Stomach (tissue), 9 donors: Measurements from ENCODE around the gene ZC3H12D. TPM values are rescaled to one million over a fixed set of nuclear protein-coding genes. Genes with fewer than 3 reads are reported as not detected.

Experiments
- DNase-seq, 2 donors: peaks; one replicate each; pipeline versions ENCODE4 v3.0.0 to v3.0.0-alpha.2; 2013 to 2019
- H3K27ac ChIP-seq, 5 donors: fragments of 200-600 bp in 4 of 5; sonication (generic) in 4 of 5; one replicate each; pipeline ENCODE4 v1.5.1; 2013 to 2019; ENCODE audit warnings: mild to moderate bottlenecking in 1 of 5, moderate library complexity in 1 of 5
- H3K27me3 ChIP-seq, 3 donors: fragments of 200-600 bp; sonication (generic); one replicate each; pipeline ENCODE4 v1.5.1; 2017 to 2019; ENCODE audit warnings: mixed run types in 1 of 3
- H3K36me3 ChIP-seq, 4 donors: fragments of 200-600 bp; sonication (generic); 1 replicate in 3 of 4; 2 replicates in 1 of 4; pipeline ENCODE4 v1.5.1; 2016 to 2019
- H3K4me1 ChIP-seq, 4 donors: fragments of 200-600 bp; sonication (generic); one replicate each; pipeline ENCODE4 v1.5.1; 2016 to 2019
- H3K4me3 ChIP-seq, 4 donors: fragments of 200-600 bp; sonication (generic) in 3 of 4; one replicate each; pipeline ENCODE4 v1.5.1; 2016 to 2019; ENCODE audit warnings: mild to moderate bottlenecking in 1 of 4
- H3K9me3 ChIP-seq, 4 donors: fragments of 200-600 bp; sonication (generic); one replicate each; pipeline ENCODE4 v1.5.1; 2016 to 2019
- EP300 ChIP-seq: sonication (generic); formaldehyde crosslinking; IDR thresholded peaks from one replicate; pipeline ENCODE4 v1.6.1; 2017; ENCODE audit warnings: antibody characterized with exemption
- POLR2A ChIP-seq, 4 donors: fragments of 450-650 bp; IDR thresholded peaks; one replicate each; pipeline ENCODE4 v1.6.1; 2016; ENCODE audit warnings: antibody characterized with exemption in 4 of 4, control low read depth in 2 of 4, mild to moderate bottlenecking in 1 of 4, moderate library complexity in 1 of 4
- POLR2AphosphoS5 ChIP-seq, 3 donors: sonication (generic); formaldehyde crosslinking; IDR thresholded peaks; one replicate each; pipeline ENCODE4 v1.6.1; 2016; ENCODE audit warnings: antibody characterized with exemption in 3 of 3
- WGBS, 5 donors: extraction: QIAGEN DNeasy Blood & Tissue Kit in 3 of 5; methylation state at CpG; one replicate each; pipeline versions ENCODE4 v1.1.5 to v1.1.7; 2013 to 2018; 5-methylcytosine and 5-hydroxymethylcytosine counted together
- intact Hi-C: fragments of 100-400 bp; cut with DNase I; formaldehyde crosslinking; loops from one replicate; pipeline ENCODE4 v1.15.1; 2023; ENCODE audit warnings: low total_unique reads
- polyA plus RNA-seq, 3 donors: library from polyadenylated mRNA; stranded (reverse); fragments of 200-250 nt; gene quantifications; one replicate each; pipeline ENCODE4 v1.2.3, GENCODE V29; 2013
- total RNA-seq, 5 donors: library from RNA; depleted of rRNA; stranded (reverse); fragments of >200 nt; gene quantifications; one replicate each; pipeline versions ENCODE4 v1.1.0 to v1.2.3, GENCODE V29; 2014 to 2016
- TF ChIP-seq, protein P1 (sequence below), 7 experiments: fragments of 450-650 bp in 4 of 7; fragments of 200-600 bp in 3 of 7; sonication (generic) in 3 of 7; IDR thresholded peaks; one replicate each; pipeline ENCODE4 v1.5.1; 2016 to 2019; ENCODE audit warnings: antibody characterized with exemption in 7 of 7, control low read depth in 2 of 7, mild to moderate bottlenecking in 1 of 7
- donor health status: healthy with polysubstance abuse.
- donor health status: Bipolar disorder and iron deficiency.
- donor health status: healthy.

The ZC3H12D gene
- total and polyA plus RNA-seq, 8 donors, result 0.31 to 2.2 (median 0.85) TPM; not detected in 3

DNA sequence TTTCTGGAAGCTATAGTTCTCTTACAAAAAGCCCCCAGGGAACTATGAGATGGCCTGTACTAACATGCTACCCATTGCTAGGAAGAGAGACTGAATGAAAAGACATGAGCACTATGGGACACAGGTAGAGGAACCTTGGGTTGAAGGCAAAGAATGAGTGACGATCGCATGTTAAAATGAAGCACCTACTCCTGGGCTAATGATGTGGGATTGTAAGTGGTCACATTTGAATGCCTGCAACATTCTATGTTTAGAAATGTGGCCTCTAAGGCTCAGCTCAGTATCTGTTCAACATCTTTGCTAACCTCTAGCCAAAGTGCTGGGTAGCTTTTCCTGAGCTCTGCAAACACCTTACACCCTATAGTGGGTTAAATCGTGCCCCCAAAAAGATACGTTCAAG is 5.2 kb upstream of the ZC3H12D start:
- H3K4me1 ChIP-seq, result peaks cover 0 to 16% (median under 1%) of the 10 kb centered on the region in 4 donors
- H3K27me3 ChIP-seq, result no peaks in the 10 kb centered on the region
- TF ChIP-seq EP300, result no peak
- TF ChIP-seq POLR2AphosphoS5 (IDR thresholded peaks at IDR 0.05), result no peak
- no peak for TF ChIP-seq POLR2A (IDR thresholded peaks at IDR 0.05)
- TF ChIP-seq, protein P1, sequence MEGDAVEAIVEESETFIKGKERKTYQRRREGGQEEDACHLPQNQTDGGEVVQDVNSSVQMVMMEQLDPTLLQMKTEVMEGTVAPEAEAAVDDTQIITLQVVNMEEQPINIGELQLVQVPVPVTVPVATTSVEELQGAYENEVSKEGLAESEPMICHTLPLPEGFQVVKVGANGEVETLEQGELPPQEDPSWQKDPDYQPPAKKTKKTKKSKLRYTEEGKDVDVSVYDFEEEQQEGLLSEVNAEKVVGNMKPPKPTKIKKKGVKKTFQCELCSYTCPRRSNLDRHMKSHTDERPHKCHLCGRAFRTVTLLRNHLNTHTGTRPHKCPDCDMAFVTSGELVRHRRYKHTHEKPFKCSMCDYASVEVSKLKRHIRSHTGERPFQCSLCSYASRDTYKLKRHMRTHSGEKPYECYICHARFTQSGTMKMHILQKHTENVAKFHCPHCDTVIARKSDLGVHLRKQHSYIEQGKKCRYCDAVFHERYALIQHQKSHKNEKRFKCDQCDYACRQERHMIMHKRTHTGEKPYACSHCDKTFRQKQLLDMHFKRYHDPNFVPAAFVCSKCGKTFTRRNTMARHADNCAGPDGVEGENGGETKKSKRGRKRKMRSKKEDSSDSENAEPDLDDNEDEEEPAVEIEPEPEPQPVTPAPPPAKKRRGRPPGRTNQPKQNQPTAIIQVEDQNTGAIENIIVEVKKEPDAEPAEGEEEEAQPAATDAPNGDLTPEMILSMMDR (IDR thresholded peaks at IDR 0.05), result no peak
- H3K4me3 ChIP-seq, result no peak overlapping the region
- H3K9me3 ChIP-seq, result no peaks in the 10 kb centered on the region
- no peak overlapping the region for H3K27ac ChIP-seq
- DNase-seq, result no peak
- H3K36me3 ChIP-seq, result no peaks in the 10 kb centered on the region
- intact Hi-C loops, result no loop called here
- 92 to 97% (median 94%) methylated on average over 4 of the region's 4 CpGs for whole genome bisulfite sequencing, 5 donors

- WGBS, 5 donors, result 34 to 62% (median 39%) methylated on average over 3 of the region's 3 CpGs
- Histone ChIP-seq H3K4me3 (no peak overlapping the region), H3K36me3 (no peaks in the 10 kb centered on the region), H3K4me1 (peaks cover 0 to 18% (median 3%) of the 10 kb centered on the region in 4 donors), H3K9me3 (no peaks in the 10 kb centered on the region), H3K27ac (no peak overlapping the region), H3K27me3 (no peaks in the 10 kb centered on the region)
- intact Hi-C loops, result no loop called here
- TF ChIP-seq EP300, result no peak
- TF ChIP-seq POLR2AphosphoS5 (IDR thresholded peaks at IDR 0.05), result no peak
- TF ChIP-seq, protein P1 (IDR thresholded peaks at IDR 0.05), result no peak
- no peak for TF ChIP-seq POLR2A (IDR thresholded peaks at IDR 0.05)
- DNase-seq, result peak in 1 of 2 donors; percentile 78
Measured at GRCh38 chr6:149488815-149489214, 4.0 kb upstream of the ZC3H12D start.

DNA sequence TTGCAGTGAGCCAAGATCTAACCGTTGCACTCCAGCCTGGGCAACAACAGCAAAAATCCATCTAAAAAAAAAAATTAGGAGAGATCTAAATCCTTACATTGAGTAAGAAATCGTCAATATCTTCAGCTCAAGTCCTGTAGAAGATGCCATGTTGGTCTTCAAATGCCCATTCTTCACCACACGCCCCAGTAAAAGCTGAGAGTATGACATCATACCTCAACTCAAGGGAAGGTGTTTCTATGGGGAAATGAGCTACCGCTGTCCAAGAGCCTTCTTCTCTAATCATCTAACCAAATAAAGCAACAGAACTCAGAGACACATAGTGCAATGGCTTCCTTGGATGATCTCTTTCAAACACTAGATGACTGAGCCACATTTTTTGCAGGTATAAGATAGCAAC is 2.5 kb upstream of the ZC3H12D start:
- Histone ChIP-seq H3K9me3 (no peaks in the 10 kb centered on the region), H3K27me3 (no peaks in the 10 kb centered on the region), H3K27ac (no peak overlapping the region), H3K4me1 (peaks cover 0 to 30% (median 6%) of the 10 kb centered on the region in 4 donors), H3K4me3 (no peak overlapping the region), H3K36me3 (no peaks in the 10 kb centered on the region)
- DNase-seq, result no peak
- intact Hi-C loops, result no loop called here
- WGBS, 5 donors, result 90 to 97% (median 96%) methylated on average over 4 of the region's 4 CpGs
- TF ChIP-seq EP300, result no peak
- no peak for TF ChIP-seq POLR2A (IDR thresholded peaks at IDR 0.05)
- TF ChIP-seq, protein P1 (IDR thresholded peaks at IDR 0.05), result no peak
- TF ChIP-seq POLR2AphosphoS5 (IDR thresholded peaks at IDR 0.05), result no peak

GRCh38 chr6:149483849-149484655 is 762 bp downstream of the ZC3H12D start:
- intact Hi-C loops, result no loop called here
- WGBS, 5 donors, result 77 to 88% (median 82%) methylated on average over 11 of the region's 11 CpGs
- peak overlapping the region; percentile 2 to 77 (median 75) for H3K27ac ChIP-seq

More at GRCh38 chr6:149483849-149484655, 762 bp downstream of the ZC3H12D start:
- H3K36me3 ChIP-seq, result no peaks in the 10 kb centered on the region
- H3K4me1 ChIP-seq, result peaks cover 4 to 42% (median 6%) of the 10 kb centered on the region in 4 donors
- no peaks in the 10 kb centered on the region for H3K27me3 ChIP-seq
- peak overlapping the region in 2 of 4 donors; percentile 15 to 24 for H3K4me3 ChIP-seq
- no peak for DNase-seq
- TF ChIP-seq POLR2A (IDR thresholded peaks at IDR 0.05) (no peak), POLR2AphosphoS5 (IDR thresholded peaks at IDR 0.05) (no peak), EP300 (no peak)
- TF ChIP-seq, protein P1 (IDR thresholded peaks at IDR 0.05), result no peak
- no peaks in the 10 kb centered on the region for H3K9me3 ChIP-seq
